Iris pigment epithelial cell (primary cell): ENCODE data around the gene PLXNA2.

Source experiments
- DNase-seq: peaks from one replicate; pipeline ENCODE4 v3.0.0-alpha.2; 2011; ENCODE audit warnings: low read depth

Gene PLXNA2

GRCh38 chr1:208224192-208224713, 19.9 kb downstream of the PLXNA2 start:
- DNase-seq, result no peak

GRCh38 chr1:208223136-208223535, 21.0 kb downstream of the PLXNA2 start:
- peak; percentile 69 for DNase-seq

GRCh38 chr1:208222376-208223126, 21.6 kb downstream of the PLXNA2 start:
- no peak for DNase-seq

GRCh38 chr1:208221291-208221622, 22.9 kb downstream of the PLXNA2 start:
- DNase-seq, result no peak

- peak; percentile 87 for DNase-seq
These were observed 24.4 kb downstream of the PLXNA2 start for GRCh38 chr1:208219659-208220282.

- DNase-seq, result no peak
These were observed 25.0 kb downstream of the PLXNA2 start for GRCh38 chr1:208219098-208219658.

- DNase-seq, result no peak
These were observed 25.7 kb downstream of the PLXNA2 start for GRCh38 chr1:208218237-208219097.

- DNase-seq, result no peak
These were observed 26.4 kb downstream of the PLXNA2 start for GRCh38 chr1:208217781-208218180.

- no peak for DNase-seq
These were observed 27.4 kb downstream of the PLXNA2 start for GRCh38 chr1:208216806-208217205.

GRCh38 chr1:208216062-208216461, 28.1 kb downstream of the PLXNA2 start:
- DNase-seq, result peak; percentile 73

GRCh38 chr1:208215393-208215792, 28.8 kb downstream of the PLXNA2 start:
- no peak for DNase-seq

- no peak for DNase-seq
These were observed 30.4 kb downstream of the PLXNA2 start for GRCh38 chr1:208213786-208214185.

GRCh38 chr1:208212893-208213292, 31.3 kb downstream of the PLXNA2 start:
- DNase-seq, result no peak

- no peak for DNase-seq
These were observed 32.0 kb downstream of the PLXNA2 start for GRCh38 chr1:208211921-208212843.

GRCh38 chr1:208209896-208210589, 34.1 kb downstream of the PLXNA2 start:
- no peak for DNase-seq

GRCh38 chr1:208209286-208209685, 34.9 kb downstream of the PLXNA2 start:
- no peak for DNase-seq

- no peak for DNase-seq
These were observed 36.1 kb downstream of the PLXNA2 start for GRCh38 chr1:208208132-208208487.

GRCh38 chr1:208207388-208208131, 36.6 kb downstream of the PLXNA2 start:
- peak; percentile 99 for DNase-seq

GRCh38 chr1:208206092-208206698, 38.0 kb downstream of the PLXNA2 start:
- no peak for DNase-seq
